MM.1S (cell line): ENCODE measurements around the gene ARID3B.

Experiments
- DNase-seq: peaks from one replicate; pipeline ENCODE4 v3.0.0-alpha.2; 2015
- H2AFZ ChIP-seq: fragments of 300-600 bp; sonication (generic); 2 replicates; pipeline ENCODE4 v1.6.0; 2016; ENCODE audit warnings: antibody characterized with exemption, low read length
- H3F3A ChIP-seq: fragments of 300-600 bp; sonication (generic); 2 replicates; pipeline ENCODE4 v1.6.1; 2016; ENCODE audit warnings: mild to moderate bottlenecking, antibody characterized with exemption, low read length, moderate library complexity, mixed read lengths; ENCODE audit not compliant: insufficient read depth
- H3K27ac ChIP-seq: fragments of 300-600 bp; sonication (generic); 2 replicates; pipeline ENCODE4 v1.5.1; 2016; ENCODE audit warnings: mild to moderate bottlenecking, low read length
- H3K27me3 ChIP-seq: fragments of 300-600 bp; sonication (generic); replicated peaks from 2 replicates; pipeline ENCODE4 v1.6.0; 2016; ENCODE audit warnings: low read length; ENCODE audit not compliant: insufficient read depth
- H3K36me3 ChIP-seq: fragments of 300-600 bp; sonication (generic); replicated peaks from 2 replicates; pipeline ENCODE4 v1.6.1; 2016; ENCODE audit warnings: mild to moderate bottlenecking, low read length, mixed read lengths; ENCODE audit not compliant: insufficient read depth
- H3K4me1 ChIP-seq: fragments of 300-600 bp; sonication (generic); 2 replicates; pipeline ENCODE4 v1.6.1; 2016; ENCODE audit warnings: low read length, mixed read lengths
- H3K4me2 ChIP-seq: fragments of 300-600 bp; sonication (generic); 2 replicates; pipeline ENCODE4 v1.6.0; 2016; ENCODE audit warnings: low read depth, low read length
- H3K4me3 ChIP-seq: fragments of 300-600 bp; sonication (generic); 2 replicates; pipeline ENCODE4 v1.5.1; 2016; ENCODE audit warnings: low read length, mixed read lengths
- H3K79me2 ChIP-seq: fragments of 300-600 bp; sonication (generic); 2 replicates; pipeline ENCODE4 v1.6.1; 2016; ENCODE audit warnings: mixed run types, low read length, mixed read lengths
- H3K9ac ChIP-seq: fragments of 300-600 bp; sonication (generic); 2 replicates; pipeline ENCODE4 v1.6.1; 2016; ENCODE audit warnings: low read length, mixed read lengths
- H3K9me2 ChIP-seq: fragments of 300-600 bp; sonication (generic); replicated peaks from 2 replicates; pipeline ENCODE4 v1.6.1; 2016; ENCODE audit warnings: mild to moderate bottlenecking, low read length, mixed read lengths; ENCODE audit not compliant: insufficient read depth
- H3K9me3 ChIP-seq: fragments of 300-600 bp; sonication (generic); replicated peaks from 2 replicates; pipeline ENCODE4 v1.6.1; 2016; ENCODE audit warnings: mild to moderate bottlenecking, low read length, mixed read lengths; ENCODE audit not compliant: insufficient read depth
- H4K20me1 ChIP-seq: fragments of 300-600 bp; sonication (generic); 2 replicates; pipeline ENCODE4 v1.6.1; 2016; ENCODE audit warnings: mild to moderate bottlenecking, low read length, moderate library complexity, mixed read lengths; ENCODE audit not compliant: insufficient read depth
- EZH2 ChIP-seq: fragments of 300-600 bp; sonication (generic); optimal IDR thresholded peaks from 2 replicates; pipeline ENCODE3; 2017; ENCODE audit warnings: low read depth, mild to moderate bottlenecking, antibody characterized with exemption, low read length, mixed read lengths
- EZH2phosphoT487 ChIP-seq: fragments of 300-600 bp; sonication (generic); IDR thresholded peaks from 2 replicates; pipeline ENCODE4 v1.6.1; 2018; ENCODE audit warnings: antibody characterized with exemption, low read length
- TF ChIP-seq, protein P1 (sequence below): fragments of 300-600 bp; sonication (generic); IDR thresholded peaks from 2 replicates; pipeline ENCODE4 v1.5.1; 2016; ENCODE audit warnings: antibody characterized with exemption, low read length, mixed read lengths

ARID3B gene

GRCh38 chr15:74603789-74604705 lies 63.0 kb downstream of the ARID3B start:
- H3K9ac ChIP-seq = no peak overlapping the region
- no peaks in the 10 kb centered on the region; the same call in 1 of the 2 replicates for H3F3A ChIP-seq
- H3K27me3 ChIP-seq = no peaks in the 10 kb centered on the region
- H3K79me2 ChIP-seq = peaks cover 8% of the 10 kb centered on the region
- no peaks in the 10 kb centered on the region for H3K9me2 ChIP-seq
- no peak overlapping the region for H3K27ac ChIP-seq
- peaks cover 5% of the 10 kb centered on the region for H3K4me1 ChIP-seq
- no peak overlapping the region for H3K4me2 ChIP-seq
- no peak for DNase-seq
- H2AFZ ChIP-seq = no peak overlapping the region
- H3K9me3 ChIP-seq = no peaks in the 10 kb centered on the region
- H3K36me3 ChIP-seq = no peaks in the 10 kb centered on the region
- no peak overlapping the region for H3K4me3 ChIP-seq
- TF ChIP-seq, protein P1, sequence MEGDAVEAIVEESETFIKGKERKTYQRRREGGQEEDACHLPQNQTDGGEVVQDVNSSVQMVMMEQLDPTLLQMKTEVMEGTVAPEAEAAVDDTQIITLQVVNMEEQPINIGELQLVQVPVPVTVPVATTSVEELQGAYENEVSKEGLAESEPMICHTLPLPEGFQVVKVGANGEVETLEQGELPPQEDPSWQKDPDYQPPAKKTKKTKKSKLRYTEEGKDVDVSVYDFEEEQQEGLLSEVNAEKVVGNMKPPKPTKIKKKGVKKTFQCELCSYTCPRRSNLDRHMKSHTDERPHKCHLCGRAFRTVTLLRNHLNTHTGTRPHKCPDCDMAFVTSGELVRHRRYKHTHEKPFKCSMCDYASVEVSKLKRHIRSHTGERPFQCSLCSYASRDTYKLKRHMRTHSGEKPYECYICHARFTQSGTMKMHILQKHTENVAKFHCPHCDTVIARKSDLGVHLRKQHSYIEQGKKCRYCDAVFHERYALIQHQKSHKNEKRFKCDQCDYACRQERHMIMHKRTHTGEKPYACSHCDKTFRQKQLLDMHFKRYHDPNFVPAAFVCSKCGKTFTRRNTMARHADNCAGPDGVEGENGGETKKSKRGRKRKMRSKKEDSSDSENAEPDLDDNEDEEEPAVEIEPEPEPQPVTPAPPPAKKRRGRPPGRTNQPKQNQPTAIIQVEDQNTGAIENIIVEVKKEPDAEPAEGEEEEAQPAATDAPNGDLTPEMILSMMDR = no peak
- TF ChIP-seq EZH2 = no peak
- TF ChIP-seq EZH2phosphoT487 = no peak
- H4K20me1 ChIP-seq = no peaks in the 10 kb centered on the region

DNA sequence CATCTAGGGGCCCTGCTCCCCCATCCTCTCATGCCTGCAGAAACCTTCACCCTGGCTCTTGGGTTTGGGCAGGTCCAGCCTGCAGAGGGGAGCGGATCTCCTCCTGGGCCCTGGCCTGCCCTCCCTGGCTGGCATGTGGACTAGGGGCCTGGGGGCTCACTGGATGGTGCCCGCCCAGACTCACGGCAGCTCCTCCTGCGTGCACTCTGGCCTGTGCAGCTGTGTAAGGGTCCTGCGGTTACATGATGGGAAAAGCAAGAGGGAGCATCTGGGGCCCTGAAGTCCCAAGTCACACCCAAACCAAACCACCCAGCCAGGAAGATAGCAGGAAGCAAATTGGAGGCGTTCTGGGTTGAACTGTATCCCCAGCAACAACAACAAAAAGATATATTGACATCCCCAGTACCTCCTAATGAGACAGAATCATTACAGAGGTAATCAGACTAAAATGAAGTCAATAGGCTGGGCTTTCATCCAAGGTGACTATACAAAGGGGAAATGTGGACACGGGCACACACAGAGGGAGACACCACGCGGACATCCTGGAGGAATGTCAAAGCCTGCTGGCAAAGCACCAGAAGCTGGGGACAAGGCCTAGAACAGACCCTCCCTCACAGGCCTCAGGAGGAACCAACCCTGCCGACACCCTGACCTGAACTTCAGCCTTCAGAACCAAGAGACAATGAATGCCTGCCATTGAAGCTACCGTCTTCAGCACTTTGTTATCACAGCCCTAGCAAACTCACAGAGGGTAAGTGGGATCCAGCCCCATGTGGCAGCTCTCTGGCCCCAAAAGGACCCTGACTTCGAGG lies 64.2 kb downstream of the ARID3B start:
- H4K20me1 ChIP-seq = no peaks in the 10 kb centered on the region
- no peak for DNase-seq
- no peak overlapping the region for H2AFZ ChIP-seq
- peaks cover 5% of the 10 kb centered on the region; the same call in 1 of the 2 replicates for H3K4me1 ChIP-seq
- H3K36me3 ChIP-seq = no peaks in the 10 kb centered on the region
- H3F3A ChIP-seq = no peaks in the 10 kb centered on the region
- TF ChIP-seq EZH2phosphoT487 = no peak
- TF ChIP-seq, protein P1 = no peak
- no peak for TF ChIP-seq EZH2
- no peaks in the 10 kb centered on the region for H3K79me2 ChIP-seq
- no peaks in the 10 kb centered on the region for H3K9me3 ChIP-seq
- no peak overlapping the region for H3K27ac ChIP-seq
- no peak overlapping the region for H3K9ac ChIP-seq
- no peaks in the 10 kb centered on the region for H3K9me2 ChIP-seq
- H3K27me3 ChIP-seq = no peaks in the 10 kb centered on the region
- H3K4me2 ChIP-seq = no peak overlapping the region
- H3K4me3 ChIP-seq = no peak overlapping the region

- DNase-seq = no peak
- no peak overlapping the region for H2AFZ ChIP-seq
- no peak overlapping the region for H3K4me3 ChIP-seq
- TF ChIP-seq, protein P1 = no peak
- TF ChIP-seq EZH2 (no peak), EZH2phosphoT487 (no peak)
- H3K4me1 ChIP-seq = peaks cover 5% of the 10 kb centered on the region; the same call in 1 of the 2 replicates
- no peak overlapping the region for H3K9ac ChIP-seq
- H3K4me2 ChIP-seq = no peak overlapping the region
- no peaks in the 10 kb centered on the region for H3K9me2 ChIP-seq
- H3K36me3 ChIP-seq = no peaks in the 10 kb centered on the region
- H3K27me3 ChIP-seq = no peaks in the 10 kb centered on the region
- no peaks in the 10 kb centered on the region for H3K9me3 ChIP-seq
- no peak overlapping the region for H3K27ac ChIP-seq
- no peaks in the 10 kb centered on the region for H4K20me1 ChIP-seq
- no peaks in the 10 kb centered on the region for H3F3A ChIP-seq
- H3K79me2 ChIP-seq = no peaks in the 10 kb centered on the region
Observed at GRCh38 chr15:74605795-74606150, 64.8 kb downstream of the ARID3B start.
